ENCODE data around the gene GPR137B. TPM values are rescaled to one million over a fixed set of nuclear protein-coding genes. Genes with fewer than 3 reads are reported as not detected.

GPR137B gene
- total RNA-seq, 1 experiment from 2014 or later, result 7.1 TPM

DNA sequence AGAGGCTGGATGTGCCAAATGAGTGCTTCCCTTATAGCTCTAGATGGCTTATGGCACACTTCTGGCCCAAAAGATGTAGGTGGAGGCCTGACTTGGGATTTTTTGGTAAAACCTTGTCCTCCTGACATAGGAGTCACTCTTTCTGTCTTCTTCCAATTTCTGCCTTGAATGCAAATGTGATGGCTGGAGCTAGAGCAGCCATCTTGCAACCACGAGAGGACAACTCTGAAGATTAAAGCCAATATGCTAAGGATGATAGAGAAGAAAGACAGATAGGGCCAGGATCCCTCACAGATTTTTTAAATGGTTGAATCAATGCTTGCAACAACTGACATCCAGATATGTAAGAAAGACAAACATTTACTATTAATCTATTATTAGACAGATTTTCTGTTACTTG is 8.5 kb upstream of the GPR137B start:
- Histone ChIP-seq H3K4me1 (ENCODE audit: insufficient read depth, low read length, poor library complexity, severe bottlenecking) (no peaks in the 10 kb centered on the region), H3K27ac (ENCODE audit: low read depth, low read length, poor library complexity, severe bottlenecking) (no peak overlapping the region), H3K27me3 (replicated peaks; ENCODE audit: insufficient read depth, low read depth, low read length, poor library complexity) (no peaks in the 10 kb centered on the region), H3K9me3 (ENCODE audit: low read depth, low read length, poor library complexity, severe bottlenecking) (no peaks in the 10 kb centered on the region), H3K4me3 (ENCODE audit: low read depth, low read length, poor library complexity, severe bottlenecking) (no peak overlapping the region), H3K36me3 (ENCODE audit: insufficient read depth, low read length, poor library complexity, severe bottlenecking) (no peaks in the 10 kb centered on the region)
- intact Hi-C loops (cut with micrococcal nuclease; ENCODE audit: unreplicated experiment), result no loop called here
- DNase-seq (ENCODE audit: low spot score), result no peak
- TF ChIP-seq EZH2 (IDR thresholded peaks at IDR 0.05; ENCODE audit: borderline replicate concordance, low read depth, low read length, poor library complexity, severe bottlenecking), result no peak
- TF ChIP-seq, protein P1, sequence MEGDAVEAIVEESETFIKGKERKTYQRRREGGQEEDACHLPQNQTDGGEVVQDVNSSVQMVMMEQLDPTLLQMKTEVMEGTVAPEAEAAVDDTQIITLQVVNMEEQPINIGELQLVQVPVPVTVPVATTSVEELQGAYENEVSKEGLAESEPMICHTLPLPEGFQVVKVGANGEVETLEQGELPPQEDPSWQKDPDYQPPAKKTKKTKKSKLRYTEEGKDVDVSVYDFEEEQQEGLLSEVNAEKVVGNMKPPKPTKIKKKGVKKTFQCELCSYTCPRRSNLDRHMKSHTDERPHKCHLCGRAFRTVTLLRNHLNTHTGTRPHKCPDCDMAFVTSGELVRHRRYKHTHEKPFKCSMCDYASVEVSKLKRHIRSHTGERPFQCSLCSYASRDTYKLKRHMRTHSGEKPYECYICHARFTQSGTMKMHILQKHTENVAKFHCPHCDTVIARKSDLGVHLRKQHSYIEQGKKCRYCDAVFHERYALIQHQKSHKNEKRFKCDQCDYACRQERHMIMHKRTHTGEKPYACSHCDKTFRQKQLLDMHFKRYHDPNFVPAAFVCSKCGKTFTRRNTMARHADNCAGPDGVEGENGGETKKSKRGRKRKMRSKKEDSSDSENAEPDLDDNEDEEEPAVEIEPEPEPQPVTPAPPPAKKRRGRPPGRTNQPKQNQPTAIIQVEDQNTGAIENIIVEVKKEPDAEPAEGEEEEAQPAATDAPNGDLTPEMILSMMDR (conservative IDR thresholded peaks at IDR 0.05; ENCODE audit: low read depth, low read length), result no peak
- CTCF ChIA-PET, result no interaction called here
- no TSS peak for BruUV-seq (replicated peaks)
- POLR2A ChIA-PET (ENCODE audit: low non-redundant PET), result no interaction called here

DNA sequence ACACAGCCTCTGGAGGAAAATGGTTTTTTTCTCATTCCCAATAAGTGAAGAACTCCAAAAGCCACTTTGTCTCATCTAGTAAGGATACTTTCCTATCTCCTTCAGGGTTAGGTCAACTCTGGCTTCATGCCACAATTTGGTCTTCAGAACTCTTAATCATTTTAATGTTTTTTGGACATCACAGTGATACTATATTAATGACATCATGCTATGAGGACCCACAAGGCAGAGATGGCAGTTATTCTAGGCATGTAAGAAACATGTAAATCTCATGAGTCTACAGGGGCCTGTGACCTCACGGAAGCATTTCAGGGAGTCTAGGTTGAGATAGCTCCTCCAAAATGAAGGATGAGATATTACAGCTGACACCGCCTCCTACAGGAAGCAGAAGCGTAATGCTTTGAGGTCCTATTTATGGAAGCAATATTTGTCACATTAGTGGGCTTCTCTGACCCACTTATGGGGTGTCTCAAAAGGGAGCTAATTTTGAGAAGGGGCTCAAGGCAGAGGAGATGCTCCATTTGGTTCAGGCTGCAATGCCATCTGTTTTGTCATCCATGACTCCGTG is 5.0 kb upstream of the GPR137B start:
- Histone ChIP-seq H3K36me3 (ENCODE audit: insufficient read depth, low read length, poor library complexity, severe bottlenecking) (no peaks in the 10 kb centered on the region), H3K4me1 (ENCODE audit: insufficient read depth, low read length, poor library complexity, severe bottlenecking) (no peaks in the 10 kb centered on the region), H3K27ac (ENCODE audit: low read depth, low read length, poor library complexity, severe bottlenecking) (no peak overlapping the region), H3K27me3 (replicated peaks; ENCODE audit: insufficient read depth, low read depth, low read length, poor library complexity) (no peaks in the 10 kb centered on the region), H3K9me3 (ENCODE audit: low read depth, low read length, poor library complexity, severe bottlenecking) (no peaks in the 10 kb centered on the region), H3K4me3 (ENCODE audit: low read depth, low read length, poor library complexity, severe bottlenecking) (no peak overlapping the region)
- CTCF ChIA-PET, result no interaction called here
- no peak for TF ChIP-seq EZH2 (IDR thresholded peaks at IDR 0.05; ENCODE audit: borderline replicate concordance, low read depth, low read length, poor library complexity, severe bottlenecking)
- TF ChIP-seq, protein P1 (conservative IDR thresholded peaks at IDR 0.05; ENCODE audit: low read depth, low read length), result peak; percentile 22; the same call in 1 of the 2 replicates
- intact Hi-C loops (cut with micrococcal nuclease; ENCODE audit: unreplicated experiment), result no loop called here
- POLR2A ChIA-PET (ENCODE audit: low non-redundant PET), result no interaction called here
- no TSS peak for BruUV-seq (replicated peaks)
- no peak for DNase-seq (ENCODE audit: low spot score)

DNA sequence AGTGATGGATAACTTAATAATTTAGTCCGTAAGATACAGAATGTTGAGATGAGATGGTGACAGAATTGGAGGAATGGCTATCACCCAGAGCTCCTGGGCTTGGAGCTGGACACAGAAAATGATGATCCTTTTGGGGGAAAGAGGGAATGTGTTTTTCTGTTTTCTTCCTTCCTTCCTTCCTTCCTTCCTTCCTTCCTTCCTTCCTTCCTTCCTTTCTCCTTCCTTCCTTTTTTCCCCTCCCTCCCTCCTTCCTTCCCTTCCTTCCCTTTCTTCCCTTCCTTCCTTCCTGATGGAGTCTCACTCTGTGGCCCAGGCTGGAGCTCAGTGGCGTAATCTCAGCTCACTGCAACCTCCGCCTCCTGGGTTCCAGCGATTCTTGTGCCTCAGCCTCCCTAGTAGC is 2.8 kb upstream of the GPR137B start:
- no peak overlapping the region for H3K4me3 ChIP-seq (ENCODE audit: low read depth, low read length, poor library complexity, severe bottlenecking)
- TF ChIP-seq EZH2 (IDR thresholded peaks at IDR 0.05; ENCODE audit: borderline replicate concordance, low read depth, low read length, poor library complexity, severe bottlenecking), result no peak
- TF ChIP-seq, protein P1 (conservative IDR thresholded peaks at IDR 0.05; ENCODE audit: low read depth, low read length), result no peak
- no peaks in the 10 kb centered on the region for H3K9me3 ChIP-seq (ENCODE audit: low read depth, low read length, poor library complexity, severe bottlenecking)
- H3K27me3 ChIP-seq (replicated peaks; ENCODE audit: insufficient read depth, low read depth, low read length, poor library complexity), result no peaks in the 10 kb centered on the region
- H3K27ac ChIP-seq (ENCODE audit: low read depth, low read length, poor library complexity, severe bottlenecking), result no peak overlapping the region
- DNase-seq (ENCODE audit: low spot score), result no peak
- intact Hi-C loops (cut with micrococcal nuclease; ENCODE audit: unreplicated experiment), result no loop called here
- ChIA-PET CTCF (no interaction called here), POLR2A (ENCODE audit: low non-redundant PET) (no interaction called here)
- no TSS peak for BruUV-seq (replicated peaks)
- no peaks in the 10 kb centered on the region for H3K36me3 ChIP-seq (ENCODE audit: insufficient read depth, low read length, poor library complexity, severe bottlenecking)
- H3K4me1 ChIP-seq (ENCODE audit: insufficient read depth, low read length, poor library complexity, severe bottlenecking), result no peaks in the 10 kb centered on the region

Data from A673 (cell line).